ENCODE measurements around the gene JAM2.
"Not testable (repeated sequence)": the region's sequence is repeated elsewhere in the genome, so short reads cannot be mapped to it uniquely, and the experiment has no call there.

- not testable (repeated sequence) for TF ChIP-seq POLR2AphosphoS5 (IDR thresholded peaks at IDR 0.05); CTCF (IDR thresholded peaks at IDR 0.05; ENCODE audit: poor library complexity, severe bottlenecking); REST (IDR thresholded peaks at IDR 0.05; ENCODE audit: borderline replicate concordance); EP300 (conservative IDR thresholded peaks at IDR 0.05; ENCODE audit: poor library complexity, severe bottlenecking); EZH2 (IDR thresholded peaks at IDR 0.05; ENCODE audit: borderline replicate concordance, insufficient read depth, low read length, poor library complexity, severe bottlenecking); RAD21 (conservative IDR thresholded peaks at IDR 0.05); TAF1 (IDR thresholded peaks at IDR 0.05; ENCODE audit: low read depth); MXI1 (conservative IDR thresholded peaks at IDR 0.05; ENCODE audit: poor library complexity, severe bottlenecking)
Observed at GRCh38 chr21:25714066-25714465, 75.0 kb downstream of the JAM2 start.
